SU-DHL-6 (cell line): ENCODE results near the gene FTHL17.

Experiments used
- H2AFZ ChIP-seq: fragments of 200-600 bp; sonication (generic); 2 replicates; pipeline ENCODE4 v1.6.1; 2014; ENCODE audit warnings: low read depth, mild to moderate bottlenecking, moderate library complexity, mixed read lengths, antibody characterized with exemption, low read length; ENCODE audit not compliant: severe bottlenecking
- H3F3A ChIP-seq: fragments of 200-600 bp; shearing (Covaris generic); 2 replicates; pipeline ENCODE4 v1.6.0; 2016; ENCODE audit warnings: antibody characterized with exemption, mild to moderate bottlenecking; ENCODE audit not compliant: insufficient read depth
- H3K27ac ChIP-seq: fragments of 200-600 bp; sonication (generic); 2 replicates; pipeline ENCODE4 v1.5.1; 2016; ENCODE audit warnings: low read depth, mild to moderate bottlenecking, low read length, moderate library complexity, mixed read lengths
- H3K27me3 ChIP-seq: fragments of 200-600 bp; sonication (generic), shearing (Covaris generic); 2 replicates; pipeline ENCODE4 v1.6.0; 2014; ENCODE audit warnings: mild to moderate bottlenecking, low read length
- H3K36me3 ChIP-seq: fragments of 200-600 bp; sonication (generic); 2 replicates; pipeline ENCODE4 v1.6.1; 2014; ENCODE audit warnings: mild to moderate bottlenecking, low read length, mixed read lengths
- H3K4me2 ChIP-seq: fragments of 300-600, 200-600 bp; shearing (Covaris generic), sonication (generic); 2 replicates; pipeline ENCODE4 v1.6.0; 2014; ENCODE audit warnings: low read length, low read depth, mild to moderate bottlenecking; ENCODE audit not compliant: poor library complexity, severe bottlenecking
- H3K4me3 ChIP-seq: fragments of 200-600 bp; sonication (generic); 2 replicates; pipeline ENCODE4 v1.5.1; 2014; ENCODE audit warnings: antibody characterized with exemption, low read length, mild to moderate bottlenecking, mixed read lengths; ENCODE audit not compliant: insufficient read depth, poor library complexity, severe bottlenecking
- H3K79me2 ChIP-seq: fragments of 200-600 bp; sonication (generic); 2 replicates; pipeline ENCODE4 v1.6.1; 2014; ENCODE audit warnings: mild to moderate bottlenecking, low read length, moderate library complexity; ENCODE audit not compliant: insufficient read depth
- H3K9ac ChIP-seq: fragments of 200-600 bp; sonication (generic); 2 replicates; pipeline ENCODE4 v1.7.0; 2014; ENCODE audit warnings: mild to moderate bottlenecking, low read length
- H3K9me2 ChIP-seq: fragments of 200-600 bp; sonication (generic); replicated peaks from 2 replicates; pipeline ENCODE4 v1.6.1; 2014; ENCODE audit warnings: low read length; ENCODE audit not compliant: insufficient read depth
- H3K9me3 ChIP-seq: fragments of 200-600 bp; sonication (generic); 2 replicates; pipeline ENCODE4 v1.6.1; 2014; ENCODE audit warnings: low read length, mixed read lengths; ENCODE audit not compliant: insufficient read depth
- H4K20me1 ChIP-seq: fragments of 200-600 bp; sonication (generic); 2 replicates; pipeline ENCODE4 v1.6.1; 2014; ENCODE audit warnings: low read depth, mild to moderate bottlenecking, antibody characterized with exemption, low read length, moderate library complexity, mixed read lengths
- EZH2phosphoT487 ChIP-seq: fragments of 200-600 bp; sonication (generic), shearing (Covaris generic); conservative IDR thresholded peaks from 2 replicates; pipeline ENCODE4 v1.6.1; 2018; ENCODE audit warnings: mild to moderate bottlenecking, antibody characterized with exemption, low read length, moderate library complexity, mixed read lengths
- TF ChIP-seq, protein P1 (sequence below): fragments of 200-600 bp; sonication (generic); IDR thresholded peaks from one replicate; pipeline ENCODE4 v1.5.1; 2017; ENCODE audit warnings: antibody characterized with exemption, mild to moderate bottlenecking, low read length, moderate library complexity; ENCODE audit not compliant: insufficient read depth, poor library complexity, severe bottlenecking

The FTHL17 gene

DNA sequence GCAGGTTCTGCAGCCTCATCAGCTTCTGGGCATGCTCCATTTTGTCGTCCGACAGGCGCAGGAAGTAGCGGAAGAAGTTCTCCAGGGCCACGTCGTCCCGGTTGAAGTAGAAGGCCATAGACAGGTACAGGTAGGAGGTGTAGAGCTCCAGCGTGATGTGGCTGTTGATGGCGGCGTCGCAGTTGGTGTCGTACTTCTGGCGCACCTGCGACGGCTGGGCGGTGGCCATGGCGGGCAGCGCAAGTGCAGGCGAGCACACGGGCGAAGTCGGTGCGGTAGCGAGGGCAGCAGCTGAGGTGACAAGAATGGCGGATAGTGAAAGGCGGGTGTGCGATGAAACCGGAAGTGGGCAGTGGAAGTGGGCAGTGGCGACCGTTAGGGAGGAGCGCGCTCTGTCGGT, at the start of gene FTHL17:
Gene FTHL17, minus strand, starts transcription at position 317 of the 400 bp plus-strand sequence. Its CDS starts 88 bp downstream, at position 229.
- H3K9me2 ChIP-seq: no peaks in the 10 kb centered on the region
- no peaks in the 10 kb centered on the region for H4K20me1 ChIP-seq
- H3K79me2 ChIP-seq: no peaks in the 10 kb centered on the region
- H3K9me3 ChIP-seq: no peaks in the 10 kb centered on the region
- no peak for TF ChIP-seq EZH2phosphoT487
- TF ChIP-seq, protein P1, sequence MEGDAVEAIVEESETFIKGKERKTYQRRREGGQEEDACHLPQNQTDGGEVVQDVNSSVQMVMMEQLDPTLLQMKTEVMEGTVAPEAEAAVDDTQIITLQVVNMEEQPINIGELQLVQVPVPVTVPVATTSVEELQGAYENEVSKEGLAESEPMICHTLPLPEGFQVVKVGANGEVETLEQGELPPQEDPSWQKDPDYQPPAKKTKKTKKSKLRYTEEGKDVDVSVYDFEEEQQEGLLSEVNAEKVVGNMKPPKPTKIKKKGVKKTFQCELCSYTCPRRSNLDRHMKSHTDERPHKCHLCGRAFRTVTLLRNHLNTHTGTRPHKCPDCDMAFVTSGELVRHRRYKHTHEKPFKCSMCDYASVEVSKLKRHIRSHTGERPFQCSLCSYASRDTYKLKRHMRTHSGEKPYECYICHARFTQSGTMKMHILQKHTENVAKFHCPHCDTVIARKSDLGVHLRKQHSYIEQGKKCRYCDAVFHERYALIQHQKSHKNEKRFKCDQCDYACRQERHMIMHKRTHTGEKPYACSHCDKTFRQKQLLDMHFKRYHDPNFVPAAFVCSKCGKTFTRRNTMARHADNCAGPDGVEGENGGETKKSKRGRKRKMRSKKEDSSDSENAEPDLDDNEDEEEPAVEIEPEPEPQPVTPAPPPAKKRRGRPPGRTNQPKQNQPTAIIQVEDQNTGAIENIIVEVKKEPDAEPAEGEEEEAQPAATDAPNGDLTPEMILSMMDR: no peak
- no peaks in the 10 kb centered on the region for H3F3A ChIP-seq
- no peaks in the 10 kb centered on the region for H3K36me3 ChIP-seq
- no peak within 1 kb of the TSS for H3K4me2 ChIP-seq
- no peak within 1 kb of the TSS for H3K27ac ChIP-seq
- H3K9ac ChIP-seq: no peak within 1 kb of the TSS
- no peaks in the 10 kb centered on the region for H3K27me3 ChIP-seq
- no peak within 1 kb of the TSS for H2AFZ ChIP-seq
- H3K4me3 ChIP-seq: no peak within 1 kb of the TSS

DNA sequence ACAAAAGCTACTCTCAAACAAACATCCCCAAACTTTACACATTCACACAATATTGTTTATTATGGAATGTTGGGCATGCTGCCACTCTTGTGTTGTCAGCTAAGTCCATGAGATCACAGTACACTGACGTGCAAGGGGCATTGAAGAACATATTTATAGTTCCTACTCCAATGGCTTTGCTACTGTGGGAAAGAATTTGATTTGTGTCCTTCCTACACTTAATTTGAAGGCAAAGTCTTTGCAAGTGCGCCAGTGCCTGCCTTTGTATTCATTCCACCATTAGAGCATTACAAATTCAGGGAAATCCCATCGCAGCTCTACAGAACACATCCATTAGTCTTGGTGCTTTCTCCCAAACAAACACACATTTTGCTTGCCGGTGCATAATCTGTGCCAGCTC, 45.4 kb upstream of the FTHL17 start:
- no peaks in the 10 kb centered on the region for H3K9me2 ChIP-seq
- no peak overlapping the region for H3K27ac ChIP-seq
- no peaks in the 10 kb centered on the region for H3K27me3 ChIP-seq
- no peak overlapping the region for H2AFZ ChIP-seq
- no peaks in the 10 kb centered on the region for H3K9me3 ChIP-seq
- no peaks in the 10 kb centered on the region for H4K20me1 ChIP-seq
- H3K4me2 ChIP-seq: no peak overlapping the region
- TF ChIP-seq EZH2phosphoT487: no peak
- TF ChIP-seq, protein P1: no peak
- H3K36me3 ChIP-seq: peaks cover 8% of the 10 kb centered on the region; the same call in 1 of the 2 replicates
- H3F3A ChIP-seq: no peaks in the 10 kb centered on the region
- H3K79me2 ChIP-seq: no peaks in the 10 kb centered on the region
- no peak overlapping the region for H3K9ac ChIP-seq
- H3K4me3 ChIP-seq: no peak overlapping the region

DNA sequence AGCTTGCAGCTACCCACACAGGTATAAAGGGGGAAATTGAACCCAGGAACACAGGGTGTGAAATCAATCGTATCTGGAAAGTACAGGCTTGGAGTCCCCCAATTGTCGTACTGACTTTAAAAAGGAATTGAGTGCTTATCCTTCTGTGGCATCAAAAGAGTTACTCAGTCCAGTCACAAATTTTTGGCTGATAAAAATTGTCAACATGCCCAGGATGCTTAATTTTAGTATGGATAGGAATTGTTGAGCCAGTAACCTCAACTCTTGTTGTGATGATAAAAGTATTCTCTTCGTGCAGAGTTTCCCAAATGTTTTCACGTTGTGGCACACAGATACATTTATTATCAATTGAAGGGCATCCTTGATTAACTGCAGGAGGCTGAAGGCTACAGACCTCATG, 43.6 kb upstream of the FTHL17 start:
- Histone ChIP-seq H3K9me3 (no peaks in the 10 kb centered on the region), H3K4me3 (no peak overlapping the region), H3K9me2 (no peaks in the 10 kb centered on the region), H3K27me3 (no peaks in the 10 kb centered on the region), H3K79me2 (no peaks in the 10 kb centered on the region), H3F3A (no peaks in the 10 kb centered on the region), H2AFZ (no peak overlapping the region), H3K36me3 (peaks cover 8% of the 10 kb centered on the region; the same call in 1 of the 2 replicates), H3K9ac (no peak overlapping the region), H4K20me1 (no peaks in the 10 kb centered on the region), H3K4me2 (no peak overlapping the region), H3K27ac (no peak overlapping the region)
- no peak for TF ChIP-seq EZH2phosphoT487
- TF ChIP-seq, protein P1: no peak
